ENCODE measurements around the gene MRPL17.

DNA sequence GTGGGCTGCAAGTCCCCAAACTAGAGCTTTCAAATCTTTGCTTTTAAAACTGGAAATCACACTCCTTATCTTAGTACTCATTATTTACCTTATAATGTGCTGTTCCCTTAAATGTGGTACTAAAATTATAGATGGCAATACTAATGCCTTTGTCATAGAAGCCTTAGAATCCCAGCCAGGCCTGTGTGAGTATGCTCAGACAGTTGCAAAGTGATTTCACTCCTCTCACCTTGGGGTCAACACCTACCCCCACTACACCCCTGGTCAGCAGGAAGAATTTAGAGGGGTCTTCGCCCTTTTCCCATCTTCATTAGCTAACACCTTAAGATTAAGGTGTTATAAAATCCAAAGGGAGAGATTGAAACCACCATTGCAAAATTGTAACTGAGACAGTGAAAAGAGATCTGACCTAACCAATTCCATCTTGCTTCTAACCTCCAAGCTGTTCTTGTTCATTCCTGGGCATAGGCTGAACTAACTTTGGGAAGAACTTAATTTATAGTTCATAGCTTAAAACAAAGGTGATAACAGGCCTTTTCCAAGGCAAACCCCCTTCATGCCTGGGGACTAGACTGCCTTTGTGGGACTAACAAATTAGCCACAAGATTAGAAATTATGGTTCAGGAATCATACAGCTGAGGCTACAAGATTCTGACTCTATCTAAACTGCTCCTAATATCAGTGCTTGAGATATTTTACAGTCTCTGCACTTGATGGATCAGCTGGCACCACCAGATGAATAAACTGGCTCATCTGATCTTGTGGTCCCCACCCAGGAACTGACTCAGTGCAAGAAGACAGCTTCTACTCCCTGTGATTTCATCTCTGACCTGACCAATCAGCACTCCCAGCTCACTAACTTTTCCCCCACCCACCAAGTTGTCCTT is 10.4 kb upstream of the MRPL17 start:
- TF ChIP-seq POLR2A (IDR thresholded peaks at IDR 0.05; ENCODE audit: low read length) (no peak), GATA1 (IDR thresholded peaks at IDR 0.05; ENCODE audit: low read depth, low read length) (no peak)
